OCI-LY1 (cell line): Measurements from ENCODE around the gene SDC1.

Source experiments
- EZH2 ChIP-seq: fragments of 200-600 bp; sonication (generic), shearing (Covaris generic); IDR thresholded peaks from 2 replicates; pipeline ENCODE4 v1.8.0; 2017; ENCODE audit warnings: borderline replicate concordance, mixed run types, mild to moderate bottlenecking, antibody characterized with exemption, low read length, moderate library complexity, mixed read lengths
- TF ChIP-seq, protein P1 (sequence below): fragments of 200-600 bp; sonication (generic), shearing (Covaris generic); IDR thresholded peaks from 2 replicates; pipeline ENCODE4 v1.5.1; 2017; ENCODE audit warnings: mild to moderate bottlenecking, antibody characterized with exemption, low read length, moderate library complexity, mixed read lengths

DNA sequence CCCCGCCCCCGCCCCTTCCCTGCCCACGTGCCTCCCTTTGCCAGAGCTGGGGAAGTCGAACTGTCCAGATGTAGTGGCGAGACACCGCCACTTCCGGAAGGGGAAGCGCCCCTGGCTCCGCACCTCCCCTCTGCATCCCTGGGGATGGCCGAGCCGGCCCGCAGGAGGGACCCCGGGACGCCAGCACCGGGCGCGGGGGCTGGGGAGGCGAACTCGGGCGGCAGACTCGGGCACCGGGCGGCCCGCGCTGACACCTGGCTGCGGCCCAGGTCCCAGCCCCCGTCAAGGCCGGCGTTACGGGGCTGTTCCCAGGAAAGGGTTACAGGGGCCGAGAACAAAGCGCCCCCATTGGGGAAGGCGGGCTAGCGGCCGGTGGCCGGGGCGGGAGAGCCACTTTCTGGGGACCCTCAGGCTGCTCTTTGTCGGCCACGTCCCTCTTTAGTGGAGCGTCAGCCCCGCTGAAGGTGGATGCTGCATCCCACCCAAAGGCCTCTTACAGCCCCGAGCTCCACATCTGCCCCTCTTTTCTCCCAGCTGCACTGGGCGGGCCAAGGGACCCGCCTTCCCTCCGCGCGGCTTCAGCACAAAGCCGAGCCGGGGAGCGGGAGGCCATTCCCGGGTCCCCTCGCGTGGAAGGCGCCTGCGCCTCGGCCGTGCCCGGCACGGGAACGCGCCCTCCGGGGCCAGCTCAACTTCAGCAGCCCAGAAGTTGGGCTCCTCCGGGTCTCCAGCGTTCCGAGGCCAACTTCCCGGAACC lies 1.3 kb downstream of the SDC1 start:
- TF ChIP-seq EZH2 = no peak
- TF ChIP-seq, protein P1, sequence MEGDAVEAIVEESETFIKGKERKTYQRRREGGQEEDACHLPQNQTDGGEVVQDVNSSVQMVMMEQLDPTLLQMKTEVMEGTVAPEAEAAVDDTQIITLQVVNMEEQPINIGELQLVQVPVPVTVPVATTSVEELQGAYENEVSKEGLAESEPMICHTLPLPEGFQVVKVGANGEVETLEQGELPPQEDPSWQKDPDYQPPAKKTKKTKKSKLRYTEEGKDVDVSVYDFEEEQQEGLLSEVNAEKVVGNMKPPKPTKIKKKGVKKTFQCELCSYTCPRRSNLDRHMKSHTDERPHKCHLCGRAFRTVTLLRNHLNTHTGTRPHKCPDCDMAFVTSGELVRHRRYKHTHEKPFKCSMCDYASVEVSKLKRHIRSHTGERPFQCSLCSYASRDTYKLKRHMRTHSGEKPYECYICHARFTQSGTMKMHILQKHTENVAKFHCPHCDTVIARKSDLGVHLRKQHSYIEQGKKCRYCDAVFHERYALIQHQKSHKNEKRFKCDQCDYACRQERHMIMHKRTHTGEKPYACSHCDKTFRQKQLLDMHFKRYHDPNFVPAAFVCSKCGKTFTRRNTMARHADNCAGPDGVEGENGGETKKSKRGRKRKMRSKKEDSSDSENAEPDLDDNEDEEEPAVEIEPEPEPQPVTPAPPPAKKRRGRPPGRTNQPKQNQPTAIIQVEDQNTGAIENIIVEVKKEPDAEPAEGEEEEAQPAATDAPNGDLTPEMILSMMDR = no peak
